EH (cell line): Measurements from ENCODE around the gene DAB1.

ENCODE experiments used
- DNase-seq: peaks from one replicate; pipeline ENCODE4 v3.0.0-alpha.2; 2015; ENCODE audit warnings: low read depth

The DAB1 gene

GRCh38 chr1:57411262-57411661 is 12.6 kb downstream of the DAB1 start:
- peak; percentile 41 for DNase-seq

- DNase-seq: no peak
Observed at GRCh38 chr1:57410508-57410907, 13.4 kb downstream of the DAB1 start.

GRCh38 chr1:57407928-57408327 is 15.9 kb downstream of the DAB1 start:
- DNase-seq: no peak

GRCh38 chr1:57406428-57406970 is 17.4 kb downstream of the DAB1 start:
- no peak for DNase-seq

GRCh38 chr1:57404884-57405283 is 19.0 kb downstream of the DAB1 start:
- peak; percentile 39 for DNase-seq

GRCh38 chr1:57403201-57403600 is 20.7 kb downstream of the DAB1 start:
- no peak for DNase-seq

- no peak for DNase-seq
Observed at GRCh38 chr1:57401671-57402070, 22.2 kb downstream of the DAB1 start.

GRCh38 chr1:57400048-57400447 is 23.8 kb downstream of the DAB1 start:
- DNase-seq: no peak

- DNase-seq: no peak
Observed at GRCh38 chr1:57393058-57393584, 30.7 kb downstream of the DAB1 start.

- DNase-seq: no peak
Observed at GRCh38 chr1:57385336-57385735, 38.5 kb downstream of the DAB1 start.

- no peak for DNase-seq
Observed at GRCh38 chr1:57384901-57385300, 39.0 kb downstream of the DAB1 start.

- no peak for DNase-seq
Observed at GRCh38 chr1:57384284-57384683, 39.6 kb downstream of the DAB1 start.

- no peak for DNase-seq
Observed at GRCh38 chr1:57381871-57382270, 42.0 kb downstream of the DAB1 start.

GRCh38 chr1:57381426-57381825 is 42.4 kb downstream of the DAB1 start:
- no peak for DNase-seq

GRCh38 chr1:57380923-57381322 is 42.9 kb downstream of the DAB1 start:
- no peak for DNase-seq

- no peak for DNase-seq
Observed at GRCh38 chr1:57378534-57378933, 45.3 kb downstream of the DAB1 start.

- no peak for DNase-seq
Observed at GRCh38 chr1:57377339-57378139, 46.3 kb downstream of the DAB1 start.

GRCh38 chr1:57376041-57376440 is 47.8 kb downstream of the DAB1 start:
- DNase-seq: no peak

- DNase-seq: no peak
Observed at GRCh38 chr1:57369889-57370288, 54.0 kb downstream of the DAB1 start.

GRCh38 chr1:57367945-57368344 is 55.9 kb downstream of the DAB1 start:
- no peak for DNase-seq

GRCh38 chr1:57363643-57364042 is 60.2 kb downstream of the DAB1 start:
- DNase-seq: no peak

GRCh38 chr1:57363165-57363564 is 60.7 kb downstream of the DAB1 start:
- DNase-seq: no peak

GRCh38 chr1:57362480-57362879 is 61.4 kb downstream of the DAB1 start:
- no peak for DNase-seq

GRCh38 chr1:57361516-57361915 is 62.3 kb downstream of the DAB1 start:
- DNase-seq: no peak
